GM23338 (cell line): ENCODE data around the gene LCP1. TPM values are rescaled to one million over a fixed set of nuclear protein-coding genes. Genes with fewer than 3 reads are reported as not detected.

ENCODE experiments used
- ATAC-seq: fragments of 200-7000 bp; cut with Tn5 transposase; 3 replicates; pipeline ENCODE4 v1.9.1; 2020
- DNase-seq: peaks from one replicate; pipeline ENCODE4 v3.0.0-alpha.2; 2015; ENCODE audit warnings: low spot score
- H2AFZ ChIP-seq: fragments of 200-600 bp; sonication (generic); 2 replicates; pipeline ENCODE4 v1.8.0; 2016; ENCODE audit warnings: antibody characterized with exemption, mild to moderate bottlenecking, moderate library complexity
- H3F3A ChIP-seq: fragments of 200-600 bp; sonication (generic); replicated peaks from 2 replicates; pipeline ENCODE4 v1.8.0; 2017; ENCODE audit warnings: antibody characterized with exemption, mixed run types, low read depth
- H3K27ac ChIP-seq: fragments of 200-600 bp; sonication (generic); 2 replicates; pipeline ENCODE4 v1.6.1; 2016; ENCODE audit warnings: low read depth
- H3K27me3 ChIP-seq: fragments of 200-600 bp; sonication (generic); 2 replicates; pipeline ENCODE4 v1.8.0; 2016; ENCODE audit warnings: mild to moderate bottlenecking, mixed run types, moderate library complexity; ENCODE audit not compliant: insufficient read depth
- H3K36me3 ChIP-seq: fragments of 200-600 bp; sonication (generic); 2 replicates; pipeline ENCODE4 v1.8.0; 2016; ENCODE audit warnings: mild to moderate bottlenecking; ENCODE audit not compliant: insufficient read depth
- H3K4me1 ChIP-seq: fragments of 200-600 bp; sonication (generic); 2 replicates; pipeline ENCODE4 v1.8.0; 2016; ENCODE audit warnings: mild to moderate bottlenecking, moderate library complexity; ENCODE audit not compliant: insufficient read depth
- H3K4me2 ChIP-seq: fragments of 200-600 bp; sonication (generic); 2 replicates; pipeline ENCODE4 v1.7.1; 2017; ENCODE audit warnings: mixed run types
- H3K4me3 ChIP-seq: fragments of 200-600 bp; sonication (generic); 2 replicates; pipeline ENCODE4 v1.6.1; 2016; ENCODE audit warnings: mixed run types
- H3K79me2 ChIP-seq: fragments of 200-600 bp; sonication (generic); replicated peaks from 2 replicates; pipeline ENCODE4 v1.8.0; 2017; ENCODE audit warnings: mild to moderate bottlenecking; ENCODE audit not compliant: insufficient read depth
- H3K9me2 ChIP-seq: fragments of 200-600 bp; sonication (generic); 2 replicates; pipeline ENCODE4 v1.8.0; 2017; ENCODE audit not compliant: insufficient read depth
- H4K20me1 ChIP-seq: fragments of 200-600 bp; sonication (generic); replicated peaks from 2 replicates; pipeline ENCODE4 v1.8.0; 2017; ENCODE audit warnings: mild to moderate bottlenecking; ENCODE audit not compliant: insufficient read depth
- H3K27ac Mint-ChIP-seq: 2 replicates; pipeline ENCODE4 v1.8.0; 2020; ENCODE audit warnings: inconsistent platforms, mild to moderate bottlenecking, moderate library complexity, mixed read lengths
- H3K27me3 Mint-ChIP-seq: 3 replicates; pipeline ENCODE4 v1.8.0; 2022; ENCODE audit warnings: low read depth, mild to moderate bottlenecking, moderate library complexity, mixed read lengths, inconsistent platforms; ENCODE audit not compliant: insufficient read depth, poor library complexity
- H3K36me3 Mint-ChIP-seq: 3 replicates; pipeline ENCODE4 v1.8.0; 2021; ENCODE audit warnings: low read depth, mild to moderate bottlenecking, inconsistent platforms, moderate library complexity, mixed read lengths
- H3K4me1 Mint-ChIP-seq: 3 replicates; pipeline ENCODE4 v1.8.0; 2020; ENCODE audit warnings: mild to moderate bottlenecking, inconsistent platforms, mixed read lengths
- H3K4me3 Mint-ChIP-seq: 3 replicates; pipeline ENCODE4 v1.8.0; 2021; ENCODE audit warnings: moderate library complexity, mild to moderate bottlenecking, inconsistent platforms, mixed read lengths
- H3K9me3 Mint-ChIP-seq: 3 replicates; pipeline ENCODE4 v1.8.0; 2020; ENCODE audit warnings: moderate library complexity, mild to moderate bottlenecking, inconsistent platforms, mixed read lengths
- CREB1 ChIP-seq: fragments of 250-450 bp; sonication (Bioruptor Pico); IDR thresholded peaks from 2 replicates; pipeline ENCODE4 v1.5.0; 2020; ENCODE audit warnings: low read depth, mild to moderate bottlenecking, moderate library complexity
- JUNB ChIP-seq: IDR thresholded peaks from one replicate; pipeline ENCODE4 v1.6.1; 2016; ENCODE audit warnings: antibody characterized with exemption; ENCODE audit not compliant: unreplicated experiment
- NANOG ChIP-seq: IDR thresholded peaks from 2 replicates; pipeline ENCODE4 v1.6.1; 2016; ENCODE audit warnings: antibody characterized with exemption, borderline replicate concordance
- ZNF331 ChIP-seq: fragments of 250-450 bp; sonication (Bioruptor Pico); IDR thresholded peaks from 2 replicates; pipeline ENCODE4 v1.5.0; 2020; ENCODE audit warnings: low read depth, mild to moderate bottlenecking, moderate library complexity
- polyA plus RNA-seq: library from polyadenylated mRNA; unstranded; fragments of >200 nt; fragmentation: Nextera tagmentation; extraction: Ambion mirVana; gene quantifications from 2 replicates; pipeline ENCODE4 v1.2.1, GENCODE V29; 2016
- total RNA-seq: library from RNA; depleted of rRNA; stranded (reverse); fragments of >200 nt; shearing (Covaris generic); gene quantifications from 2 replicates; pipeline ENCODE4 v1.2.3, GENCODE V29; 2014
- TF ChIP-seq, protein P1 (sequence below): IDR thresholded peaks from 2 replicates; pipeline ENCODE4 v1.6.1; 2016; ENCODE audit warnings: antibody characterized with exemption
- TF ChIP-seq, protein P2 (sequence below): fragments of 250-450 bp; sonication (Bioruptor Pico); IDR thresholded peaks from 2 replicates; pipeline ENCODE4 v1.5.0; 2020; ENCODE audit warnings: mild to moderate bottlenecking, moderate library complexity
- TF ChIP-seq, protein P3 (sequence below): IDR thresholded peaks from one replicate; pipeline ENCODE4 v1.6.1; 2018; ENCODE audit warnings: antibody characterized with exemption; ENCODE audit not compliant: unreplicated experiment
- TF ChIP-seq, protein P4 (sequence below), 2 experiments: fragments of 200-600 bp in 1 of 2; sonication (generic) in 1 of 2; conservative IDR thresholded peaks; 2 replicates each; pipeline versions ENCODE4 v1.5.1 to v1.6.1; 2016 to 2017; ENCODE audit warnings: antibody characterized with exemption in 2 of 2, low read depth in 2 of 2, mild to moderate bottlenecking in 2 of 2, moderate library complexity in 1 of 2

Gene LCP1
- total and polyA plus RNA-seq, 2 experiments from 2014 or later, result 1.9 to 3.4 TPM

DNA sequence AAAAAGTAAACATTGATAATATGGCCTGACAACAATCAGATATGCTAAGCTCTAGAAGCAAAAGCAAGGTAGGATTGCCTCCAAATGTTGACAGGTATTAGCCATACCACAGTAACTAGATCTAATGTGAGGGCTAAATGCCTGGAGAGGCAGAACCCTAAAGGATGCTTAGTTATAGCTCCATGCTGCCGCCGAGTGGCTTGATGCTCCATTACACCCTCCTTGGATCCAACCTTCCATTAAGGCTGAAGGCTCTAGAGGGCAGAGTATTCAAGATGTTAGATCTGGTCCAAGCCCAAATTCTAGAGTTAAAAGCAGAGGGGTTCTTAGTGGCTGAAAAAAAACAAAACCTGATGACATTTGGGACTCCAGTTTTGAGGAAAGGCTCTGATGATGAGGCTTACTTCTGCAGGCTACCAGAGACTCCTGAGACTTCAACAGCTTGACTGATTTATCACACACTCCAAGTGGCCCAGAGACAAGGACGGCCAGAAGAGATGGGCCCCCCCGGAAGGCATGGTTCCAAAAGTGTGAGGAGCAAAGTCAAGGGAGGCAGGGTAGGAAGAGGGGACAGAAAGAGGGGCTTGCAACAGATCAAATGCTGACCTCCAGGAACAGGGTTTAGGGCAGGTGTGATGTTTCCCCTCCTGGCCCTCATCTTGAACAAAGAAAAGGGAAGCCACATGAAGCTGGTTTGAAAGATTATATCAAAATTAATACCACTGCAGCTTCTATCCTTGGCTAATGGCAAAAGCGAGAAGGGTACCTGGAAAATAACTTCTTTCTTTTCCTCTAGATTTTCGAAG, 55.2 kb downstream of the LCP1 start:
- Mint-ChIP-seq H3K27me3 (peaks cover 5% of the 10 kb centered on the region), H3K27ac (no peak overlapping the region), H3K4me1 (no peaks in the 10 kb centered on the region), H3K4me3 (no peak overlapping the region), H3K36me3 (no peaks in the 10 kb centered on the region), H3K9me3 (no peaks in the 10 kb centered on the region; the same call in 2 of the 3 replicates)
- Histone ChIP-seq H3K36me3 (no peaks in the 10 kb centered on the region), H3K9me2 (no peaks in the 10 kb centered on the region), H4K20me1 (no peaks in the 10 kb centered on the region), H3K4me3 (no peak overlapping the region), H3K4me2 (no peak overlapping the region), H2AFZ (no peak overlapping the region), H3F3A (no peaks in the 10 kb centered on the region), H3K79me2 (no peaks in the 10 kb centered on the region), H3K27me3 (no peaks in the 10 kb centered on the region), H3K27ac (no peak overlapping the region), H3K4me1 (no peaks in the 10 kb centered on the region)
- ATAC-seq (peak; percentile 98), DNase-seq (peak; percentile 92)
- TF ChIP-seq, protein P1, sequence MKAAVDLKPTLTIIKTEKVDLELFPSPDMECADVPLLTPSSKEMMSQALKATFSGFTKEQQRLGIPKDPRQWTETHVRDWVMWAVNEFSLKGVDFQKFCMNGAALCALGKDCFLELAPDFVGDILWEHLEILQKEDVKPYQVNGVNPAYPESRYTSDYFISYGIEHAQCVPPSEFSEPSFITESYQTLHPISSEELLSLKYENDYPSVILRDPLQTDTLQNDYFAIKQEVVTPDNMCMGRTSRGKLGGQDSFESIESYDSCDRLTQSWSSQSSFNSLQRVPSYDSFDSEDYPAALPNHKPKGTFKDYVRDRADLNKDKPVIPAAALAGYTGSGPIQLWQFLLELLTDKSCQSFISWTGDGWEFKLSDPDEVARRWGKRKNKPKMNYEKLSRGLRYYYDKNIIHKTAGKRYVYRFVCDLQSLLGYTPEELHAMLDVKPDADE, result no peak
- TF ChIP-seq, protein P2, sequence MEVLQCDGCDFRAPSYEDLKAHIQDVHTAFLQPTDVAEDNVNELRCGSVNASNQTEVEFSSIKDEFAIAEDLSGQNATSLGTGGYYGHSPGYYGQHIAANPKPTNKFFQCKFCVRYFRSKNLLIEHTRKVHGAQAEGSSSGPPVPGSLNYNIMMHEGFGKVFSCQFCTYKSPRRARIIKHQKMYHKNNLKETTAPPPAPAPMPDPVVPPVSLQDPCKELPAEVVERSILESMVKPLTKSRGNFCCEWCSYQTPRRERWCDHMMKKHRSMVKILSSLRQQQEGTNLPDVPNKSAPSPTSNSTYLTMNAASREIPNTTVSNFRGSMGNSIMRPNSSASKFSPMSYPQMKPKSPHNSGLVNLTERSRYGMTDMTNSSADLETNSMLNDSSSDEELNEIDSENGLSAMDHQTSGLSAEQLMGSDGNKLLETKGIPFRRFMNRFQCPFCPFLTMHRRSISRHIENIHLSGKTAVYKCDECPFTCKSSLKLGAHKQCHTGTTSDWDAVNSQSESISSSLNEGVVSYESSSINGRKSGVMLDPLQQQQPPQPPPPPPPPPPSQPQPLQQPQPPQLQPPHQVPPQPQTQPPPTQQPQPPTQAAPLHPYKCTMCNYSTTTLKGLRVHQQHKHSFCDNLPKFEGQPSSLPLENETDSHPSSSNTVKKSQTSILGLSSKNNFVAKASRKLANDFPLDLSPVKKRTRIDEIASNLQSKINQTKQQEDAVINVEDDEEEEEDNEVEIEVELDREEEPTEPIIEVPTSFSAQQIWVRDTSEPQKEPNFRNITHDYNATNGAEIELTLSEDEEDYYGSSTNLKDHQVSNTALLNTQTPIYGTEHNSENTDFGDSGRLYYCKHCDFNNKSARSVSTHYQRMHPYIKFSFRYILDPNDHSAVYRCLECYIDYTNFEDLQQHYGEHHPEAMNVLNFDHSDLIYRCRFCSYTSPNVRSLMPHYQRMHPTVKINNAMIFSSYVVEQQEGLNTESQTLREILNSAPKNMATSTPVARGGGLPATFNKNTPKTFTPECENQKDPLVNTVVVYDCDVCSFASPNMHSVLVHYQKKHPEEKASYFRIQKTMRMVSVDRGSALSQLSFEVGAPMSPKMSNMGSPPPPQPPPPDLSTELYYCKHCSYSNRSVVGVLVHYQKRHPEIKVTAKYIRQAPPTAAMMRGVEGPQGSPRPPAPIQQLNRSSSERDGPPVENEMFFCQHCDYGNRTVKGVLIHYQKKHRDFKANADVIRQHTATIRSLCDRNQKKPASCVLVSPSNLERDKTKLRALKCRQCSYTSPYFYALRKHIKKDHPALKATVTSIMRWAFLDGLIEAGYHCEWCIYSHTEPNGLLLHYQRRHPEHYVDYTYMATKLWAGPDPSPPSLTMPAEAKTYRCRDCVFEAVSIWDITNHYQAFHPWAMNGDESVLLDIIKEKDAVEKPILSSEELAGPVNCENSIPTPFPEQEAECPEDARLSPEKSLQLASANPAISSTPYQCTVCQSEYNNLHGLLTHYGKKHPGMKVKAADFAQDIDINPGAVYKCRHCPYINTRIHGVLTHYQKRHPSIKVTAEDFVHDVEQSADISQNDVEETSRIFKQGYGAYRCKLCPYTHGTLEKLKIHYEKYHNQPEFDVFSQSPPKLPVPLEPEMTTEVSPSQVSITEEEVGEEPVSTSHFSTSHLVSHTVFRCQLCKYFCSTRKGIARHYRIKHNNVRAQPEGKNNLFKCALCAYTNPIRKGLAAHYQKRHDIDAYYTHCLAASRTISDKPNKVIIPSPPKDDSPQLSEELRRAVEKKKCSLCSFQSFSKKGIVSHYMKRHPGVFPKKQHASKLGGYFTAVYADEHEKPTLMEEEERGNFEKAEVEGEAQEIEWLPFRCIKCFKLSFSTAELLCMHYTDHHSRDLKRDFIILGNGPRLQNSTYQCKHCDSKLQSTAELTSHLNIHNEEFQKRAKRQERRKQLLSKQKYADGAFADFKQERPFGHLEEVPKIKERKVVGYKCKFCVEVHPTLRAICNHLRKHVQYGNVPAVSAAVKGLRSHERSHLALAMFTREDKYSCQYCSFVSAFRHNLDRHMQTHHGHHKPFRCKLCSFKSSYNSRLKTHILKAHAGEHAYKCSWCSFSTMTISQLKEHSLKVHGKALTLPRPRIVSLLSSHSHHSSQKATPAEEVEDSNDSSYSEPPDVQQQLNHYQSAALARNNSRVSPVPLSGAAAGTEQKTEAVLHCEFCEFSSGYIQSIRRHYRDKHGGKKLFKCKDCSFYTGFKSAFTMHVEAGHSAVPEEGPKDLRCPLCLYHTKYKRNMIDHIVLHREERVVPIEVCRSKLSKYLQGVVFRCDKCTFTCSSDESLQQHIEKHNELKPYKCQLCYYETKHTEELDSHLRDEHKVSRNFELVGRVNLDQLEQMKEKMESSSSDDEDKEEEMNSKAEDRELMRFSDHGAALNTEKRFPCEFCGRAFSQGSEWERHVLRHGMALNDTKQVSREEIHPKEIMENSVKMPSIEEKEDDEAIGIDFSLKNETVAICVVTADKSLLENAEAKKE, result no peak
- TF ChIP-seq, protein P3, sequence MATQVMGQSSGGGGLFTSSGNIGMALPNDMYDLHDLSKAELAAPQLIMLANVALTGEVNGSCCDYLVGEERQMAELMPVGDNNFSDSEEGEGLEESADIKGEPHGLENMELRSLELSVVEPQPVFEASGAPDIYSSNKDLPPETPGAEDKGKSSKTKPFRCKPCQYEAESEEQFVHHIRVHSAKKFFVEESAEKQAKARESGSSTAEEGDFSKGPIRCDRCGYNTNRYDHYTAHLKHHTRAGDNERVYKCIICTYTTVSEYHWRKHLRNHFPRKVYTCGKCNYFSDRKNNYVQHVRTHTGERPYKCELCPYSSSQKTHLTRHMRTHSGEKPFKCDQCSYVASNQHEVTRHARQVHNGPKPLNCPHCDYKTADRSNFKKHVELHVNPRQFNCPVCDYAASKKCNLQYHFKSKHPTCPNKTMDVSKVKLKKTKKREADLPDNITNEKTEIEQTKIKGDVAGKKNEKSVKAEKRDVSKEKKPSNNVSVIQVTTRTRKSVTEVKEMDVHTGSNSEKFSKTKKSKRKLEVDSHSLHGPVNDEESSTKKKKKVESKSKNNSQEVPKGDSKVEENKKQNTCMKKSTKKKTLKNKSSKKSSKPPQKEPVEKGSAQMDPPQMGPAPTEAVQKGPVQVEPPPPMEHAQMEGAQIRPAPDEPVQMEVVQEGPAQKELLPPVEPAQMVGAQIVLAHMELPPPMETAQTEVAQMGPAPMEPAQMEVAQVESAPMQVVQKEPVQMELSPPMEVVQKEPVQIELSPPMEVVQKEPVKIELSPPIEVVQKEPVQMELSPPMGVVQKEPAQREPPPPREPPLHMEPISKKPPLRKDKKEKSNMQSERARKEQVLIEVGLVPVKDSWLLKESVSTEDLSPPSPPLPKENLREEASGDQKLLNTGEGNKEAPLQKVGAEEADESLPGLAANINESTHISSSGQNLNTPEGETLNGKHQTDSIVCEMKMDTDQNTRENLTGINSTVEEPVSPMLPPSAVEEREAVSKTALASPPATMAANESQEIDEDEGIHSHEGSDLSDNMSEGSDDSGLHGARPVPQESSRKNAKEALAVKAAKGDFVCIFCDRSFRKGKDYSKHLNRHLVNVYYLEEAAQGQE, result no peak
- TF ChIP-seq JUNB (no peak), ZNF331 (CRISPR knock-in tag) (no peak), CREB1 (CRISPR knock-in tag) (no peak), NANOG (no peak)
- TF ChIP-seq, protein P4, sequence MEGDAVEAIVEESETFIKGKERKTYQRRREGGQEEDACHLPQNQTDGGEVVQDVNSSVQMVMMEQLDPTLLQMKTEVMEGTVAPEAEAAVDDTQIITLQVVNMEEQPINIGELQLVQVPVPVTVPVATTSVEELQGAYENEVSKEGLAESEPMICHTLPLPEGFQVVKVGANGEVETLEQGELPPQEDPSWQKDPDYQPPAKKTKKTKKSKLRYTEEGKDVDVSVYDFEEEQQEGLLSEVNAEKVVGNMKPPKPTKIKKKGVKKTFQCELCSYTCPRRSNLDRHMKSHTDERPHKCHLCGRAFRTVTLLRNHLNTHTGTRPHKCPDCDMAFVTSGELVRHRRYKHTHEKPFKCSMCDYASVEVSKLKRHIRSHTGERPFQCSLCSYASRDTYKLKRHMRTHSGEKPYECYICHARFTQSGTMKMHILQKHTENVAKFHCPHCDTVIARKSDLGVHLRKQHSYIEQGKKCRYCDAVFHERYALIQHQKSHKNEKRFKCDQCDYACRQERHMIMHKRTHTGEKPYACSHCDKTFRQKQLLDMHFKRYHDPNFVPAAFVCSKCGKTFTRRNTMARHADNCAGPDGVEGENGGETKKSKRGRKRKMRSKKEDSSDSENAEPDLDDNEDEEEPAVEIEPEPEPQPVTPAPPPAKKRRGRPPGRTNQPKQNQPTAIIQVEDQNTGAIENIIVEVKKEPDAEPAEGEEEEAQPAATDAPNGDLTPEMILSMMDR (conservative IDR thresholded peaks at IDR 0.05; ENCODE audit: low read depth in 2 of 2), result peak; percentile 90 to 93
